Umbilical cord (tissue), 2 donors: ENCODE data around the gene DTX3L. TPM values are rescaled to one million over a fixed set of nuclear protein-coding genes. Genes with fewer than 3 reads are reported as not detected.

Source experiments
- DNase-seq: peaks from one replicate; pipeline ENCODE4 v3.0.0-alpha.2; 2015; ENCODE audit warnings: low spot score
- total RNA-seq: library from RNA; depleted of rRNA; stranded (reverse); fragments of >200 nt; gene quantifications from one replicate; pipeline ENCODE4 v1.2.3, GENCODE V29; 2014; ENCODE audit warnings: low replicate concordance; ENCODE audit not compliant: insufficient read depth

The DTX3L gene
- total RNA-seq, 1 donor from 2014 or later, result 14.9 TPM

- DNase-seq, result no peak
These were observed 42.2 kb downstream of the DTX3L start for GRCh38 chr3:122606330-122606729.

- DNase-seq, result no peak
These were observed 44.8 kb downstream of the DTX3L start for GRCh38 chr3:122608916-122609315.

- DNase-seq, result no peak
These were observed 45.8 kb downstream of the DTX3L start for GRCh38 chr3:122609798-122610559.

- no peak for DNase-seq
These were observed 48.6 kb downstream of the DTX3L start for GRCh38 chr3:122612696-122613095.

GRCh38 chr3:122615303-122615702 is 51.2 kb downstream of the DTX3L start:
- DNase-seq, result no peak

- DNase-seq, result no peak
These were observed 54.5 kb downstream of the DTX3L start for GRCh38 chr3:122618614-122619013.

- no peak for DNase-seq
These were observed 54.9 kb downstream of the DTX3L start for GRCh38 chr3:122619040-122619439.

- no peak for DNase-seq
These were observed 56.3 kb downstream of the DTX3L start for GRCh38 chr3:122620399-122620798.

GRCh38 chr3:122621112-122621511 is 57.0 kb downstream of the DTX3L start:
- no peak for DNase-seq

GRCh38 chr3:122623031-122623829 is 59.1 kb downstream of the DTX3L start:
- DNase-seq, result no peak

Other genes with a start within 250 kb of the DTX3L start
- gene CSTA, start 239.1 kb upstream of the DTX3L start, total RNA-seq, result 38.0 TPM
- gene MIX23, start 181.1 kb upstream of the DTX3L start, total RNA-seq, result 6.5 TPM
- gene FAM162A, start 180.2 kb upstream of the DTX3L start, total RNA-seq, result 47.4 TPM
- gene WDR5B, start 148.3 kb upstream of the DTX3L start, total RNA-seq, result 6.0 TPM
- gene KPNA1, start 49.4 kb upstream of the DTX3L start, total RNA-seq, result 20.0 TPM
- 31.5 TPM for gene PARP9, start within 50 bp of the DTX3L start, total RNA-seq
- 4.3 TPM for gene PARP15, start 13.3 kb downstream of the DTX3L start, total RNA-seq
- 28.9 TPM for gene PARP14, start 116.5 kb downstream of the DTX3L start, total RNA-seq
- gene HSPBAP1, start 229.5 kb downstream of the DTX3L start, total RNA-seq, result 3.6 TPM
- gene SLC49A4, start 230.7 kb downstream of the DTX3L start, total RNA-seq, result 10.8 TPM